ENCODE results near the gene BEST4.

The BEST4 gene

GRCh38 chr1:44805311-44806024 lies 17.5 kb upstream of the BEST4 start:
- no peak overlapping the region for H3K4me3 ChIP-seq (ENCODE audit: low read depth, low read length)
- TF ChIP-seq CTCF (IDR thresholded peaks at IDR 0.05; ENCODE audit: low read depth, low read length), result no peak

GRCh38 chr1:44803312-44804095 lies 15.5 kb upstream of the BEST4 start:
- peak overlapping the region; percentile 9; the same call in 1 of the 2 replicates for H3K4me3 ChIP-seq (ENCODE audit: low read depth, low read length)
- TF ChIP-seq CTCF (IDR thresholded peaks at IDR 0.05; ENCODE audit: low read depth, low read length), result no peak

GRCh38 chr1:44803062-44803311 lies 15.0 kb upstream of the BEST4 start:
- H3K4me3 ChIP-seq (ENCODE audit: low read depth, low read length), result peak overlapping the region; percentile 9; the same call in 1 of the 2 replicates
- TF ChIP-seq CTCF (IDR thresholded peaks at IDR 0.05; ENCODE audit: low read depth, low read length), result no peak

- H3K4me3 ChIP-seq (ENCODE audit: low read depth, low read length), result peak overlapping the region; percentile 91
These were observed 14.5 kb upstream of the BEST4 start for GRCh38 chr1:44802306-44803061.

GRCh38 chr1:44801491-44802305 lies 13.7 kb upstream of the BEST4 start:
- no peak for TF ChIP-seq CTCF (IDR thresholded peaks at IDR 0.05; ENCODE audit: low read depth, low read length)
- peak overlapping the region; percentile 91 for H3K4me3 ChIP-seq (ENCODE audit: low read depth, low read length)

More at GRCh38 chr1:44802306-44803061, 14.5 kb upstream of the BEST4 start:
- no peak for TF ChIP-seq CTCF (IDR thresholded peaks at IDR 0.05; ENCODE audit: low read depth, low read length)

- TF ChIP-seq CTCF (IDR thresholded peaks at IDR 0.05; ENCODE audit: low read depth, low read length), result peak; percentile 90
- peak within 1 kb of the TSS; percentile 91 for H3K4me3 ChIP-seq (ENCODE audit: low read depth, low read length)
These were observed 12.0 kb upstream of the BEST4 start, which contains the start of gene PLK3 for GRCh38 chr1:44799770-44800584. Gene PLK3, plus strand, starts transcription at chr1:44800377. Its CDS starts 87 bp downstream, at chr1:44800464.

Measured in WI38 (cell line).